BLaER1 treated with 17β-estradiol and CSF1 and Interleukin-3, amounts not matched to agents 10 nM and 100 nM (cell line): ENCODE measurements around the gene TCF4.

Source experiments
- H3K27ac ChIP-seq, 11 experiments: shearing (Covaris generic); formaldehyde crosslinking; 2 replicates each; pipeline ENCODE4 v1.8.1; 2022
- H3K27me3 ChIP-seq, 11 experiments: shearing (Covaris generic); formaldehyde crosslinking; 2 replicates each; pipeline ENCODE4 v1.8.1; 2022
- H3K36me3 ChIP-seq, 11 experiments: shearing (Covaris generic); formaldehyde crosslinking; 2 replicates each; pipeline ENCODE4 v1.8.1; 2022
- H3K4me1 ChIP-seq, 10 experiments: shearing (Covaris generic); formaldehyde crosslinking; 2 replicates each; pipeline ENCODE4 v1.8.1; 2022
- H3K4me2 ChIP-seq, 11 experiments: shearing (Covaris generic); formaldehyde crosslinking; 2 replicates each; pipeline ENCODE4 v1.8.1; 2022
- H3K4me3 ChIP-seq, 10 experiments: shearing (Covaris generic); formaldehyde crosslinking; 2 replicates each; pipeline ENCODE4 v1.8.1; 2022
- H3K9ac ChIP-seq, 11 experiments: shearing (Covaris generic); formaldehyde crosslinking; 2 replicates each; pipeline ENCODE4 v1.8.1; 2022
- H3K9me3 ChIP-seq, 11 experiments: shearing (Covaris generic); formaldehyde crosslinking; replicated peaks in 1 of 11; 2 replicates each; pipeline ENCODE4 v1.8.1; 2022
- H4K20me1 ChIP-seq, 11 experiments: shearing (Covaris generic); formaldehyde crosslinking; 2 replicates each; pipeline ENCODE4 v1.8.1; 2022
- Cebpa-rat ChIP-seq, 11 experiments: shearing (Covaris generic); IDR thresholded peaks; 2 replicates each; pipeline ENCODE4 v1.8.1; 2022

Gene TCF4

GRCh38 chr18:55401638-55402191 lies 186.3 kb downstream of the TCF4 start:
- Histone ChIP-seq H4K20me1 (peaks cover 0 to 99% (median 95%) of the 10 kb centered on the region in 11 experiments; a peak in 15 of 22 replicates), H3K4me1 (peaks cover 0 to 18% (median 4%) of the 10 kb centered on the region in 10 experiments; a peak in 7 of 20 replicates), H3K36me3 (peaks cover 16 to 93% (median 71%) of the 10 kb centered on the region in 11 experiments; a peak in 21 of 22 replicates), H3K9me3 (no peaks in the 10 kb centered on the region), H3K4me3 (no peak overlapping the region), H3K27ac (no peak overlapping the region), H3K4me2 (no peak overlapping the region), H3K27me3 (no peaks in the 10 kb centered on the region), H3K9ac (no peak overlapping the region)
- TF ChIP-seq Cebpa-rat (IDR thresholded peaks at IDR 0.05) = no peak

DNA sequence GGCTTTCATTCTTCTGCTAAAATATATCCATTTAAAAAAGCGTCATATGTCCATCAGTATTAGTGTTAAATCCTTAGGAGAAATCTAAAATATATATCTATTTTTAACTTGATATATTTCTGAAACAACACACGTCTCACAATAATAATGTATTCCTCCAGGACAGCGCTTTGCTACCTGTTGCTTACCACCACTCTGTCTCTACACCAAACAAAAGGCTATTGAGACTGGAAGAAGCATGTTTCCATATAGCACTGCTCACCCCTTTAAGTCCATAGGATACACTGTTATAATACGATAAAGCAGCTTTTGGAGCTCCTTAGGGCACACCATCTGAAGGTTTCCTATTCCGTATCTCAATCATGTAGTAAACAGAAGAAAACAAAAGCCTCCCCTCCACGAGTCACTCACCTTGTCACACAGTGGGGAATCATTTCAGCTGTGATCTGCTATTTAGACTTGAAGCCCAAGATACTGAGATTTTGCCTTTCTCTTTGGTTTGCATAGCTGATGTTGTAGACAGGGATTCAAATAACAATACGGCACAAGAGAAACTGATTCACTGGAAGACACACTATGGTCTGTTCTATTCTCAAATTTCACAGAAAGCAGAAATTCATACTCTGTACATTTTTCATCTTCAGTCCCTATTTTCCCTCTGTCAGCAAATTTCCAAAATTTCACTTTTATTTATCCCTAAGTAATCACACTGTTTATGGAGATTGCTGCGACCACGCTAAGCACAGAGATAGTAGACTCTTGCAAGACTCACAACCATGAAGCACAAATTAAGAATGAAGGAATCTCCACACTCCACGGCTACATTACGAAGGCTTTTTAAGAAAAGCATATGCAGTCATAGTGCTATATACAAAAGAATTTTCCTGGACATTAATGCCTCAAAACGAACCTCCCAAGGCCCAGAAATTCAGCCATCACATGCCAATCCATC lies 187.1 kb downstream of the TCF4 start:
- H4K20me1 ChIP-seq = peaks cover 0 to 99% (median 94%) of the 10 kb centered on the region in 11 experiments; a peak in 16 of 22 replicates
- no peaks in the 10 kb centered on the region for H3K9me3 ChIP-seq
- peaks cover 16 to 94% (median 72%) of the 10 kb centered on the region in 11 experiments; a peak in 21 of 22 replicates for H3K36me3 ChIP-seq
- H3K27me3 ChIP-seq = no peaks in the 10 kb centered on the region
- peaks cover 0 to 14% (median 5%) of the 10 kb centered on the region in 10 experiments; a peak in 11 of 20 replicates for H3K4me1 ChIP-seq
- TF ChIP-seq Cebpa-rat (IDR thresholded peaks at IDR 0.05) = no peak
- H3K4me2 ChIP-seq = no peak overlapping the region
- no peak overlapping the region for H3K4me3 ChIP-seq
- H3K27ac ChIP-seq = no peak overlapping the region
- H3K9ac ChIP-seq = no peak overlapping the region

DNA sequence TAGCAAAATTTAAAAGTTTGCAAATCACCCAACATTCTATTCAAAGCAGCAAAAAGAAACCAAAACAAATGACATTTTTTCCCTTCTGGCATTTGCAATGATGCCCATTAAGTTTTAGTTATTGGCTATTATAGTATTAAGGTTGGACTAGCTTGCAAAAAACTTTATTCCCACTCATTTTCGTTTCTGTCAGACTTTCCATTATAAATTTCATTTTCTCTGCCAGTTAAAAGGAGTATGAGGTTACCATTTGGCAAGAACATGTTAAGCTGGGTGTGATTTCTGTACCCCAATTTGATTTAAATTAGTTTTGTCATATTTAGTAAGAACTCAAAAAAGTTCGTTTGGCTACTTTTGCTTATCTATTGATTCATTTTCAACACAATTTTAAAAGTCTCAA lies 187.9 kb downstream of the TCF4 start:
- Histone ChIP-seq H3K4me2 (no peak overlapping the region), H3K9ac (no peak overlapping the region), H4K20me1 (peaks cover 0 to 98% (median 94%) of the 10 kb centered on the region in 11 experiments; a peak in 16 of 22 replicates), H3K27me3 (no peaks in the 10 kb centered on the region), H3K36me3 (peaks cover 16 to 96% (median 72%) of the 10 kb centered on the region in 11 experiments; a peak in 21 of 22 replicates), H3K9me3 (no peaks in the 10 kb centered on the region), H3K27ac (no peak overlapping the region), H3K4me3 (no peak overlapping the region), H3K4me1 (peaks cover 0 to 13% (median under 1%) of the 10 kb centered on the region in 10 experiments; a peak in 8 of 20 replicates)
- TF ChIP-seq Cebpa-rat (IDR thresholded peaks at IDR 0.05) = no peak

GRCh38 chr18:55398858-55399257 lies 189.1 kb downstream of the TCF4 start:
- TF ChIP-seq Cebpa-rat (IDR thresholded peaks at IDR 0.05) = no peak
- Histone ChIP-seq H3K4me2 (no peak overlapping the region), H3K27ac (no peak overlapping the region), H3K27me3 (no peaks in the 10 kb centered on the region), H3K36me3 (peaks cover 22 to 94% (median 69%) of the 10 kb centered on the region in 11 experiments; a peak in 21 of 22 replicates), H4K20me1 (peaks cover 0 to 98% (median 91%) of the 10 kb centered on the region in 11 experiments; a peak in 15 of 22 replicates), H3K4me1 (peaks cover 0 to 12% (median 0%) of the 10 kb centered on the region in 10 experiments; a peak in 6 of 20 replicates), H3K4me3 (no peak overlapping the region), H3K9ac (no peak overlapping the region), H3K9me3 (no peaks in the 10 kb centered on the region)

DNA sequence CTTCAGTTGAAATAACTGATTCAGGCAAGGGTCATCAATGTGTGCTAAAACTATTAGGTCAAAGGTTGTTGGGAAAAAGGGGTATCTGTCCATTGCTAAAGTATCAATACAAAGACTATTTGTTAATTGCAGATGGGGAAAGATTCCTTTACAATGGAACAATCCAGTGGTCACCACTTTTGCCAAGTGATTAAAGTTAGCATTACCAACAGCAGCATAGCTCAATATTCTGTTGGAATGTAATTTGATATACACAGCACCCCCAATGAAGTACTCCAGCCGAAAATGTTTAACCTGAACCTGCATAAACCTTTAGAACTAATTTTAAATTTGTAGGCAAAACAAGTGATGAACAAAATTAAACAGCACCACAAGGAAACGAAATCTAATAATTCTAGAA lies 191.0 kb downstream of the TCF4 start:
- H4K20me1 ChIP-seq = peaks cover 0 to 97% (median 82%) of the 10 kb centered on the region in 11 experiments; a peak in 15 of 22 replicates

GRCh38 chr18:55396267-55396905 lies 191.6 kb downstream of the TCF4 start:
- no peaks in the 10 kb centered on the region for H3K27me3 ChIP-seq
- 0 out of 22 replicates have a peak overlapping the region, but pooled peaks of 1 of the 11 experiments have one; percentile 16 for H3K27ac ChIP-seq
- H3K4me2 ChIP-seq = 0 out of 22 replicates have a peak overlapping the region, but pooled peaks of 1 of the 11 experiments have one; percentile 0
- no peak overlapping the region for H3K4me3 ChIP-seq
- H4K20me1 ChIP-seq = peaks cover 0 to 97% (median 80%) of the 10 kb centered on the region in 11 experiments; a peak in 15 of 22 replicates
- H3K36me3 ChIP-seq = peaks cover 16 to 93% (median 62%) of the 10 kb centered on the region in 11 experiments; a peak in 21 of 22 replicates
- H3K9me3 ChIP-seq = no peaks in the 10 kb centered on the region
- no peak overlapping the region for H3K9ac ChIP-seq
- peaks cover 0 to 12% (median 0%) of the 10 kb centered on the region in 10 experiments; a peak in 6 of 20 replicates for H3K4me1 ChIP-seq
- no peak for TF ChIP-seq Cebpa-rat (IDR thresholded peaks at IDR 0.05)

More for the DNA sequence above, 191.0 kb downstream of the TCF4 start:
- no peak overlapping the region for H3K4me3 ChIP-seq
- no peak for TF ChIP-seq Cebpa-rat (IDR thresholded peaks at IDR 0.05)
- peaks cover 20 to 93% (median 65%) of the 10 kb centered on the region in 11 experiments; a peak in 21 of 22 replicates for H3K36me3 ChIP-seq
- no peaks in the 10 kb centered on the region for H3K9me3 ChIP-seq
- no peaks in the 10 kb centered on the region for H3K27me3 ChIP-seq
- H3K27ac ChIP-seq = no peak overlapping the region
- H3K4me2 ChIP-seq = no peak overlapping the region
- peaks cover 0 to 12% (median 0%) of the 10 kb centered on the region in 10 experiments; a peak in 6 of 20 replicates for H3K4me1 ChIP-seq
- no peak overlapping the region for H3K9ac ChIP-seq

DNA sequence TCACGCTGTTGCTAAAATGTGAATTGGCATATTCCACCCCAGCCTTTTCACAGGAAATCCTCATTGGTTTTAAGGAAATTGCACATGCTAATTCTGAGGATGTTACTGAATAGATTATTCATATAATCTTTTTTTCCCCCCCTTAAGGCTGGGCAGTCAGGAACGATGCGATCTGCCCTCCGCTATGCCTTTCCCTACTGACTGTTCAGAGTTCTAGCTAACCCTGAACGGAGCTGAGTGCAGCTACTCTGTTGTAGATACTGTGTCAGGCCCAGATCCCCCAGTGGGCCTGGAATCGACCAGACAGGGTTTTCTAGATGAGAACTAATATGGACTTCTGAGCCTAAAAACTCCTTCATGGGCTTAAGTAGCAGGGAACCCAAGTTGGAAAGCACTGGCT lies 192.2 kb downstream of the TCF4 start:
- no peaks in the 10 kb centered on the region for H3K9me3 ChIP-seq
- no peak overlapping the region for H3K4me3 ChIP-seq
- H3K27me3 ChIP-seq = no peaks in the 10 kb centered on the region
- H3K9ac ChIP-seq = no peak overlapping the region
- H3K27ac ChIP-seq = peak overlapping the region in 1 of 11 experiments; percentile 16; a peak in 1 of 22 replicates
- peaks cover 0 to 12% (median 0%) of the 10 kb centered on the region in 10 experiments; a peak in 6 of 20 replicates for H3K4me1 ChIP-seq
- peak overlapping the region in 3 of 11 experiments; percentile 0 to 11 (median 7); a peak in 1 of 22 replicates for H3K4me2 ChIP-seq
- no peak for TF ChIP-seq Cebpa-rat (IDR thresholded peaks at IDR 0.05)
- H3K36me3 ChIP-seq = peaks cover 16 to 93% (median 62%) of the 10 kb centered on the region in 11 experiments; a peak in 19 of 22 replicates
- peaks cover 0 to 97% (median 80%) of the 10 kb centered on the region in 11 experiments; a peak in 15 of 22 replicates for H4K20me1 ChIP-seq

DNA sequence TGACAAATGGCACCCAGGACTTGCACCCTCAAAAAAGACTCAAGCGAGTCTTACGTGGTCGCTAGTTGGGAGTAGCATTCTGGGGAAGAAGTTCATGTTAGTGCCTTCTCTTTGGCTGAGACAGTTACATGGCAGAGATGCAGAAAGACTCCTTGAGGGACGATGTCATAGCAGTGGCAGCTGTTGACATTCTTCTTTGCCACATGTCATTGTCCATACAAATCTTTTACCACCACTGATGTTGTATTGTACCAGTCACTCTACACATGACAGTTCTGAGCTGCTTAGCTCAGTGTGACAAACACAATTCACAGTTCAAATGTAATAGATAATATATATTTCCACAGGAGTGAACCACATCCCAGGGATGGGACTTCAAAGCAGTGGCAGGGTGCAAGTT lies 197.1 kb downstream of the TCF4 start:
- H4K20me1 ChIP-seq = peaks cover 0 to 99% (median 83%) of the 10 kb centered on the region in 11 experiments; a peak in 16 of 22 replicates
- H3K4me3 ChIP-seq = no peak overlapping the region
- no peak overlapping the region for H3K27ac ChIP-seq
- H3K9me3 ChIP-seq = peaks cover 0 to 19% (median under 1%) of the 10 kb centered on the region in 11 experiments; a peak in 5 of 22 replicates
- H3K27me3 ChIP-seq = no peaks in the 10 kb centered on the region
- no peak overlapping the region for H3K9ac ChIP-seq
- peaks cover 0 to 7% (median under 1%) of the 10 kb centered on the region in 10 experiments; a peak in 7 of 20 replicates for H3K4me1 ChIP-seq
- no peak overlapping the region for H3K4me2 ChIP-seq
- TF ChIP-seq Cebpa-rat (IDR thresholded peaks at IDR 0.05) = no peak
- peaks cover 35 to 97% (median 80%) of the 10 kb centered on the region in 11 experiments for H3K36me3 ChIP-seq
